T follicular helper cell (primary cell): ENCODE measurements around the gene HSD17B2.
"Not testable (repeated sequence)": the region's sequence is repeated elsewhere in the genome, so short reads cannot be mapped to it uniquely, and the experiment has no call there.

Source experiments
- DNase-seq: peaks from one replicate; pipeline ENCODE4 v3.0.0-alpha.2; 2020; ENCODE audit warnings: low read depth

The HSD17B2 gene

DNA sequence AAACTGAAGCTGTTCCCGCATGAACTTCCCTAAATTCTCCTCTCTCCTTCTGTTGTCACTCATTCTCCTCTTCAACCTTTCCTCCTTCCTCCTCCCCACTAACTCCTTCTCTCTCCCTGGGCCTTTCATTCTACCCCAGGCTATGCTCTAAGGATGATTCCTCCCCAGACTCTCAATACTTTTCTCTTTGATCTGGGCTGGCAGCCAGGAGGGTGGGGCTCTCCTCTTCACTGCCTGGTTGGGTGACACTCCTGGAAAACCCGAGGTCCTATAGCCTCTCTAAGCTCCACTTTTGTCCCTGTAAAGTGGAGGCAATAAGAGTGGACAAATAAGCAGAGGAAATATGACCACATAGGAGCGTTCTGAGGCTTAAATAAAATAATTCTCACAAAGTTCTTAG lies 46.2 kb downstream of the HSD17B2 start:
- DNase-seq, result no peak

DNA sequence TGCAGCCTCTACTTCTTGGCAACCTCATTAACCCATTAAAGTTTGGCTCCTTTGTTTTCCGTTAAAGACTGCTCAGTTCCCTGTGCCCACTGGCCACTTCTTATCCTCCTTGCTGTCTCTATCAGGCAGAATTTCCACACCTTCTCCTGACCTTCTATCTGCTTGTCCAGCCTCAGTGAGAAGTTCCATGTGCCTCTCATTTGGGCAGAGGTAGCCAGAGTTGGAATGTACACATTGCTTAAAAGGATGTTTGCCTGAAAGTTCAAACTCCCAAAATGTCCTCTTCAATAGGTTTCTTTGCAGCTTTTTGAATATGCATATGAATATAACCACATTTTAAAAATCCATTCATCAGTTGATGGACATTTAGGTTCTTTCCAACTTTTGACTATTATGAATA lies 47.0 kb downstream of the HSD17B2 start:
- DNase-seq, result no peak

DNA sequence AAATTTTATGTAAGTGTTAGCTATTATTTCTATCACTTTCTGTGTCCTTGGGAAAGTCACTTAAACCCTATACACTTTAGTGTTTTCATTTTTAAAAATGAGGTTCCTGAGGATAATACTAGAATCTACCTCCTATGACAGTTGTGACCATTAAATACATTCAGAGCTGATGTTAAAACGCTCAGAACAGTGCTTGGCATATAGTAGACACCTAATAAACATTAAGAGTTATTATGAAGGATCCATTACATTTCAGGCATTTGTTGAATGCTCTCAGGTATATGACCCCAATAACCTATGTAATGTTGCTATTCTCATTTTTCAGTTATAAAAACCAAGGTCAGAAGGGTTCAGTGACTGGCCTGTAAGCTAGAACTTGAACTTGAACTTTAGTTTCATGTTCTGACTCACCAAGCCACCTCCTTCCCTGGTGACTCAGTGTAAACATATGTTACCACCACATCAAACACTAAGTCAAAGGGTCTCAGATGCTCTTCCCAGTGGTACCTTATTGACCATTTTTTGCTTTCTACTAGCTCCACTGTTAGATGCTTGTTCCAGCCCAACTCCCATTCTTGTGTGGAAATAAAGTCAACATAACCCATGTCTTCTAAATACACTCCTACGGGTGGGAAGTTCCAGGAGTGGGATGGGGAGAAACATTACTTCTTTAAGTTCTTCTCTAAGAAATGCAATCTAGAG lies 47.6 kb downstream of the HSD17B2 start:
- no peak for DNase-seq

DNA sequence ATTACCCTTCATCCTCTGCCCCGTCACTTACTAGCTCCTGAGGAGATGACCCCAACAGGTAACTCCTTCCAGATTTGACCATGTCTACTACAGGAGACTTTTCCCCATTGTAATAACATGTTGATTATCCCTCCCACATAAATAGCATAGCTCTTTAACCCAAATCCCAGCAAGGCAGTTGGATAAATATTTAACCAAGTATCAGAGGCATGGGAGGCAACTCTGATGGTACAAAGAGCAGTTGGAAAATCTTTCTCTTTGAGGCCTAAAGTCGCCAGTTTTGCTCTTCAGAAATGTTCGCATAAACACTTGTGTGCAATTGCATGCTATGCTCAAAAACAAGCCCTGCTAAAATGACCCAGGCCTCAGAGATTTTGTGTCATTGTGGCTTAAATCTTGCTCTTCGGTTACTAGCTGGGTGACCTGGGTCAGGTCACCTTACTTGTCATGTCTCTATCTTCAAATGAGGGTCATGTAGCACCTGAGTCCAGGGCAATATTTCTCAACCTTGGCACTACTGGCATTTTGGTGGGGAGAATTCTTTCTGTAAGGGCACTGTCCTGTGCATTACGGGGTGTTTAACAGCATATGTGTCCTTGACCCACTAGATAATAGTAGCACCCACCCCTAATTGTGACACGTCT lies 48.8 kb downstream of the HSD17B2 start:
- DNase-seq, result no peak

DNA sequence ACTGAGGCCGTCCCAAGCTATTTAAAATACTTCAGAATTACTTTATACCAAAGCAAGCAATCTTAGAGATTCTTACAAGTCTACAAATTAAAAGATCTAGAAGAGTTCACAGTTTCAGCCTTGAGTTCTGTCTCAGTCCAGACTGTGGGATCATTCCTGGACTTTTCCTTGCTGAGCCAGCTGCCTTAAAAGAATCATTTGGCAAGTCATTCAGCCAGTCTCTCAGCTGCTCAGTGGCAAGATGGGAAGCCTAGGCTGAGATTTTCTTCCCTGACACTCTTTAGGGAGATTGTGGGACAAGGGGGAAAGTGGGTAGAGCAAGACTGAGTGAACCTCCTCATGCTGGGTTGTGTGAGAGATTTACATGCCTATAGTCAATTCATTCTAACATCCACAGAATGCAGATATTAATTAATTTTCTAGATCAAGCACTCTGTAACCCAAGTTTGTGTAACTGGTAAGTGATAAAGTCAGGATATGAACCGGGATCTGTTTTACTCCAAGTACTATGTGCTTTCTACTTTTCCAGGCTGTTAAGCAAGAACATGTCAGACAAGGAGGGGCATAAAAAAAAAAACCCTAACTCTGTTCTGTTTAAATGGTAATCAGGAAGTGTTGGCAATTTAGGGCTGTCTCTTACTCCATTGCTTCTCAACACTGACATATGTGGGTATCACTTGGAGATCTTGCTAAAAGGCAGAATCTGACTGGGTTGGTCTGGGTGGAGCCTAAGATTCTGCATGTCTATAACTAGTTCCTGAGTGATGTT lies 50.1 kb downstream of the HSD17B2 start:
- no peak for DNase-seq

DNA sequence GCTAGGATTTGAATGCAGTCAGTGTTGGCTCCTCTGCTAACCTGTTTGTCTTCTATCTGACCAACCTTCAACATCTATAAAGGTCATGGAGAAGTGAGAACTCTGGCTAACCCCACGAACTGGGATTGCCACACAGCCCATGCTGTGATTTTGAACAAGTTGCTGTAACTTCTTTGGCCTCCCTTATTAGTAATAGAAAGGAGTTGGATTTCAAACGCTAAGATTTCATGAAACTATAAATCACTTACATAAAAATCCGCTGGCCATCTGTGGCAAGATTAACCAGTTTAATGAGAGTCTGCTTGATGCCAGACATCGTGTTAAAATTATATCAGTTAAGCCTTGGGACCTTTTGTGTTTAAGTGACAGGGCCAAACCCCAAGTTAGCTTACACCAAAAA lies 53.4 kb downstream of the HSD17B2 start:
- no peak for DNase-seq

DNA sequence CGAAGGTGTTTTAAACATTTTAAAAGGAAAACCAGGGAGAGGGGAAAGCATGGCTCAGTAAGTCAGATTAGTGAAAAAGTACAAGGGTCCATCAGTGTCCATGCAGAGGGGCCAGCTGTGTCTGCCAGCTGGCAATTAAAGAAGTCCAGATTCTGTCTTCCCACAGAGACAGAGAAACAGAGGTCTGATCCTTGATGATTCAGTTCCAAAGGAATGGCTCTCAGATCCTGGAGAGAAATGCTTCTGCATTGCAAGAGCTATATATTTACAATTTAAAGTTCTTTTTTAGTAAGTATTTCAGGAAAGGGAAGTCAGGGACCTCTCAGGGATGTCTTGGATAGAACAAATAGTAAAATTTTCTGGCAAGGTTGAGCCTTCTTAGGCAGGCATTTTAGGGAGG lies 56.2 kb downstream of the HSD17B2 start:
- no peak for DNase-seq

DNA sequence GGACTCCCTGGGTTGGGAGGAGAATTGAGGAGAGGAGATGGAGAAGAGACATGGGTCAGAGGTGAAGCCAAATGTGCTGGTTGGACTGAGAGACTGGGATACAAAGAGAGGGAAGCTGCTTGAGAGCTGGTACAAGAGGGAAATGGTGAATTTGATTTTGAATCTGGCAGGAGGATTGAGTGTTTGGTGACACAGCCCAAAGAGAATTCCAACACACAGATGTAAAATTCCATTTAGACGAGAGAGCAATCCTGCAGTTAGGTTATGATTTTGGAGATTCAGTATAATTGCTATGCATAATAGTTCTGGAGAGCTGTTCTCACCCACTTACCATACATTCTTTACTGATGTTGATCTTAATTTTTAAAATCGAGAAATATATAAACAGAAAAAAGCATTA lies 57.7 kb downstream of the HSD17B2 start:
- no peak for DNase-seq

DNA sequence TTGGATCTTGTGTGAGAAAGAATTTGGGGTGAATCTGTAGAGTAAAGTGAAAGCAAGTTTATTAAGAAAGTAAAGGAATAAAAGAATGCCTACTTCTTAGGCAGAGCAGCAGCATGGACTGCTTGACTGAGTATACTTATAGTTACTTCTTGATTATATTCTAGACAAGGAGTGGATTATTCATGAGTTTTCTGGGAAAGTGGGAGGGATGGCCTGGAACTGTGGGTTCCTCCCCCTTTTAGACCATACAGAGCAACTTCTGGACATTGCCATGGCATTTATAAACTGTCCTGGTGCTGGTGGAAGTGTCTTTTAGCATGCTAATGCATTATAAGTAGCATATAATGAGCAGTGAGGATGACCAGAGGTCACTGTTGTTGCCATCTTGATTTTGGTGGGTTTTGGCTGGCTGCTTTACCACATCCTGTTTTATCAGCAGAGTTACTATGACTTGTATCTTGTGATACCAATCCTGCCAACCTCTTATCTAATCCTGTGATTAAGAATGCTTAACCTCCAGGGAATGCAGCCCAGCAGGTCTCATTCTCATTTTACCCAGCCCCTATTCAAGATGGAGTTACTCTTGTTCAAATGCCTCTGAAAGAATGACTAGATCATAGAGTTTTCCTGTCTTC lies 58.7 kb downstream of the HSD17B2 start:
- no peak for DNase-seq

DNA sequence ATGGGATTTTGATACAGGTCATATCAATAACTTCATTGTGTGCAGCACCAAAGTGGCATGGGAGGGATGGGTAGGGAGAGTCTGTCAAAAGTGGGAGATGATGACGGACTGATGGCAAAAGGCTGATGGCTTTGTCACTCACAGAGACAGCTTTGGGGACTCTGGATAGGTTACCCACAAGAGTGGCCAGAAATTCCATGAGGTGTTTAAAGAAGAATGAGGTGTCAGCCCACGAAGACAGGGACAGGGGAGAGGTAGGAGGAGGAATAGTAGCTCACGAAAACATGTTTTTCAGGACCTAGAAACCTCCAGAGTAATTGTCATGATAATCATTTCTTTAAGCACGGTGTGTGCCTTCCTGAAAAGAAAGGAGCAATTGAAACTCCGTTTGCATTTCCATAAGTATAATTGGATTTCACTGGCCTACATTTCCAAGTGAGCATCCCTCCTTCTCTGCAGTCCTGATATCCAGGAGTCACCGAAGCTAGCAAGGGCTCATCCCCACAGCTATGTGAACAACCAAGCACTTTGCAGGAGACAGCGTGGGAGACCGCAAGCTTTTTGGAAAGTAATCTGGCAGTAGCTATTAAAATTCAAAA lies 60.0 kb downstream of the HSD17B2 start:
- no peak for DNase-seq

DNA sequence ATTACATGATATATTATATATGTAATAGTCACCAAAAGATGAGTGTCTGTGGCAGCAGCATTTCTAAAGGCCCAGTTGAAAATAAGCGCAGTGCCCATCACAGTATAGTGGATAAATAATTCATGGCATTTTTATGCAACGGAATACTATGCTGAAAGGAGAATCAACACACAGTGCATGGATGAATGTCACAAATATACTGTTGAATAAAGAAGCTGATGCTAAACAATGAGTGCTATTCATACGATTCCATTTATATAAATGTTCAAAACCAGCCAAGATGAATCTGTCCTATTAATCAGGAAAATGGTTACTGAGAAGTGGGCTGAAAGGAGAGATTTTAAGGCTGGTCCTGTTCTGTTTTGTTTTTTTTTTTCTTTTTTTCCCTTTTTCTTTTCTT lies 61.6 kb downstream of the HSD17B2 start:
- no peak for DNase-seq

DNA sequence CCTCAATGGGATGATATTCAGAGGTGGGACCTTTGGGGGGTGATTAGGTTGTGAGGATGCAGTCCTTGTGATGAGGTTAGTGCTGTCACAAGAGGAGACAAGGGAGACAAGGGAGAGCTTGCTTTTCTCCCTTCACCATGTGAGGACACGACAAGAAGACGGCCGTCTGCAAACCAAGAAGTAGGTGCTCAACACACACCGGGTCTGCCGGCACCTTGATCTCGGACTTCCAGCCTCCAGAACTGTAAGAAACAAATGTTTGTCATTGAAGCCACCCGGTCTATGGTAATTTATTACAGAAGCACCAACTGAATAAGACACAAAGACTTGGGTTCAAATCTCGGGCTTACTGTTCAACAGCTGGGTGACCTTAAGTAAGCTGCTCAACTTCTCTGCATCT lies 70.1 kb downstream of the HSD17B2 start:
- DNase-seq, result no peak

DNA sequence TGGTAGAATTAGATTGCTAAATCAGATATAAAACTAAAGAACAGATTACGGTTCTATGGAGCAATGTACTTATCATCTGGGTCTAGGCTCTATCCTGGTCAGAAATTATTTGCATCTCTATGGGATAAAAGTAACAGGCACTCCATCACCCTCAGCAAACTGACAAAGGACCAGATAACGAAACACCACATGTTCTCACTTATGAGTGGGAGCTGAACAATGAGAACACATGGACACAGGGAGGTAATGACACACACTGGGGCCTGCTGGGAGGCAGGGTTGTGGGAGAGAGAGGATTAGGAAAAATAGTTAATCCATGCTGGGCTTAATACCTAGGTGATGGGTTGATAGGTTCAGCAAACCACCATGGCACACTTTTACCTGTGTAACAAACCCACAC lies 73.0 kb downstream of the HSD17B2 start:
- DNase-seq, result no peak

DNA sequence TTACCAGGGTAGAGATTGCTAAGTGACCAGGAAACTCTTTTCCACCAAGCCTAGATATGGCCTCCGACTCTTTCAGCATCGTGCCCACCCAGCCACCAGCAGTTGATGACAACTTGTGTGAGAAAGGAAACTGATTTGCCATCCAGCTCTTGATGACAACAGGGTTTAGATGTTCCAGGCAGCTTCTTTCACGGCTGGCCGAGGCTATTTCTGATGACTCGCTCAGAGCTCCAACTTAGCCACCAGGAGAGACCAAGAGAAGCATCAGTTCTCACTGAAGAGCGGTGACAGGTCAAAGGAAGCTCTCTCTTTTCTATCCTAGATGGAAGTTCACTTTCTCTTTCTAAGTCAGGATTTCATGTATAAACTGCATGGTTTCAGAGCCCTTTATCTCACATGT lies 73.7 kb downstream of the HSD17B2 start:
- no peak for DNase-seq

DNA sequence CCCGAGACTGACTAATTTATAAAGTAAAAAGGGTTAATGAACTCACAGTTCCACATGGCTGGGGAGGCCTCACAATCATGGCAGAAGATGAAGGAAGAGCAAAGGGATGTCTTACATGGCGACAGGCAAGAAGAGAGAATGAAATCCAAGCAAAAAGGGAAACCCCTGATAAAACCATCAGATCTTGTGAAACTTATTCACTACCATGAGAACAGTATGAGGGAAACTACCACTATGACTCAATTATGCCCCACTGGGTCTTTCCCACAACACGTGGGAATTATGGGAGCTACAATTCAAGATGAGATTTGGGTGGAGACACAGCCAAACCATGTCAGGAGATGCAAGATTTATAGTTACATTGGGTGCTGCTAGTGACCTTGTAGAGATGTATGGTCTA lies 74.2 kb downstream of the HSD17B2 start:
- not testable (repeated sequence) for DNase-seq

DNA sequence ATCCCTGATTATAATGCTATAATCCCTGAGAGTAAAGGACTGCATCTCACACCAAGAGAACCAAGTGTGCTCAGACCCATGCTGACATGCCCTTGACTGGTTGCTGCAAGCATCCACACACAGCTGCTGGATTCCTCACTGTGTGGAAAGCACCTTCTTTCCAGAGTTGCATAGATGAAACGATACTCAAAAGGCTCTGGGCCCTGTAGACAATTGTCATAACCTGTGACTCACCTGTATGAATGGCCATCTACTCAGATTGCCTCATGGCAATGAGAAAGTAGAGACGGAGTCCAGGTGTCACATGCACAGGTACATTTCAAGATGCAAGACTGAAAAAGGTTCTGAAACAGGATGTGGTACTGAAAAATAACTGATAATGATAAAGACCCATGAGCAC lies 76.9 kb downstream of the HSD17B2 start:
- no peak for DNase-seq

DNA sequence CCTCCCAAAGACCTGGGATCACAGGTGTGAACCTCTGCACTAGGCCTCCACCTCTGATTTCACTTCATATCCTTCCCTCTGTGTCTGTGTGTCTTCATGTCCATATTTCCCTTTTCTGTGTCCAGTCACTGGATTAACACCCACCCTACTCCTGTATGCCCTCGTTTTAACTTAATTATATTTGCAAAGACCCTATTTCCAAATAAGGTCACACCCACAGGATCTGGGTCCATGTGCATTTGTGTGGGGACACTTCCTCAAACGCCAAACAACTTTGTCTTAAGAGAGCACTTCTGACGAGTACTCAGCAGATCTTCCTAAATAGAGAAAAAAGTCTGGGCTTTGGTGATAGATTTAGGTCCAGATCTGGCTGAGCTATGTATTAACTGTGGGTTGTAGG lies 78.7 kb downstream of the HSD17B2 start:
- DNase-seq, result no peak

DNA sequence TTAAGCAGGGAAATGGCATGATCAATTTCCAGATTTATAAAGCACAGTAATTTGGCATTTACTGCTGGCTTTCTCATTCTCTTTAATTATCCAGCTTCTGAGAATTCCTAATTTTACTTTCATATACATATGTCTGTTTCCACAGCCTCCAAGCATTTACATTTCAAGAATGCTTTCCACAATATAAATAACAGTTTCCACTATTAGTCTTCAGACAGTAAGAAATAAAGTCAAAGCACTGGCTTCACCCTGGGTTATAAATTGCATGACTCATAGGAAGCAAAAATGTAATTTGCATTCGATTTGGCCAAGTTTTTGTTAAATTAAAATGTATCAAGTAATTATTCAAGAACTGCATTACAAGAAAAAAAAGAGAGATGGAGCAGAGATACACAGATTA lies 81.5 kb downstream of the HSD17B2 start:
- DNase-seq, result no peak

DNA sequence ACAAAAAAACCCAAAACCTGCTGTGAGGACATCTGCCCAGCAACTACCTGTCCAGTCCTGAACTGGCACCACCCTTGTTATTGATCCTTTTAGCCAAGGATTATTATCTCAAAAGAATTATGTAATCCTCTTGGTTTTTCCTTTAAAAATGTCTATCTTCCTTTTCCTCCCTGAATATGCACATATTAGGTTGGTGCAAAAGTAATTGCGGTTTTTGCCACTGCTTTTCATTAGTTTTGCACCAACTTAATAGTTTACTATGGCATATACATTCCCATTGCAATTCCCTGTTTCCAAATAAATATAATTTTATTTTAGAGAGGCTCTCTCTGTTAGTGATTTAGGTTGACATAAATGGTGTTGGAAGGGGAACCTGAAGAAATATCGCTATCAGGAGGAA lies 83.7 kb downstream of the HSD17B2 start:
- DNase-seq, result no peak

DNA sequence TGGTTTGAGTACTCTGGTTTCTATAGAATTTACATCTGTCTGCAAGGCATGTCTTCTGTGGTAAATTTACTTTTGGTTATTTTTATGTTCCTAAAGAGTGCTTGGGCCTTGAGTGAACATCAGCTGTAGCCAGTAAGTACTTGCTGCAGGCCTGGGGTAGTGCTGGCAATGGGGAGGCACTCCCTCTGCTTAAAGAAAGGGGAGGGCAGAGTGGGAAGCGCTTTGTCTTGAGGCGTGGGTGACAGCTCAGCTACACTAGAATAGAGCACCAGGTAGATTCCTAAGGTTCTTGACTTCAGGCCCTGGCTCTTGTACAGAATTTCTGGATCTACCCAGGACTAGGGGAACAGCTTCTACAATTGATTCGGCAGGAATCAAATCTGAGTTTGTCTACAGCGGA lies 84.4 kb downstream of the HSD17B2 start:
- DNase-seq, result no peak

DNA sequence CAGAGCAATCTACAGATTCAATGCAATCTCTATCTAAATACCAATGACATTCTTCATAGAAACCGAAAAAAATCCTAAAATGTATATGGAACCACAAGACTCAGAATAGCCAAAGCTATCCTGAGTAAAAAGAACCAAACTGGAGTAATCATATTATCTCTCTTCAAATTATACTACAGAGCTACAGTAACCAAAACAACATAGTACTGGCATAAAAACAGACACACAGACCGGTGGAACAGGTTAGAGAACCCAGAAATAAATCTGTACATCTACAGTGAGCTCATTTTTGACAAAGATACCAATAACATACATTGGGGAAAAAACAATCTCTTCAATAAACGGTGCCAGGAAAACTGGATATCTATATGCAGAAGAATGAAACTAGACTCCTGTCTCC lies 89.6 kb downstream of the HSD17B2 start:
- DNase-seq, result no peak

DNA sequence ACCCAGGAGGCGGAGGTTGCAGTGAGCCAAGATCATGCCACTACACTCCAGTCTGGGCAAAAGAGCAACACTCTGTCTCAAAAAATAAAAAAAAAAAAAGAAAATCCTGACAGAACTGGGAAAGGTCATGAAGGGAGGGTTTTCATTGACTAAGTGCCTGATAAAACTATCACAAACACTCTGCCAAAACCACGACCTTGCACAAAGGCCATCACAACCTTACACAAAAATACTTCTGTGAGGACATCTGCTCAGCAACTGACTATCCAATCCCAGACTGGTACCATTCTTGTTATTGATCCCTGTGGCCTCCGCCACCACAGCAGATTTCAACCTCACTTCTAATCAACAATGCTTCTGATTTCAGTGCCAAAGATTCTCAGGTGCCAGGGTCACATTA lies 94.8 kb downstream of the HSD17B2 start:
- DNase-seq, result no peak
